Natural killer cell (primary cell): Measurements from ENCODE around the gene SLC29A4. TPM values are rescaled to one million over a fixed set of nuclear protein-coding genes. Genes with fewer than 3 reads are reported as not detected.
"Not testable (repeated sequence)": the region's sequence is repeated elsewhere in the genome, so short reads cannot be mapped to it uniquely, and the experiment has no call there.

ENCODE experiments used
- ATAC-seq, 3 donors: fragments of 150-1000 bp in 2 of 3; fragments of 200-7000 bp in 1 of 3; cut with Tn5 transposase; 1 replicate in 1 of 3; 2 replicates in 2 of 3; pipeline ENCODE4 v1.10.0; 2021; ENCODE audit warnings: mild to moderate bottlenecking in 2 of 3, moderate library complexity in 2 of 3
- DNase-seq, 2 donors: peaks; one replicate each; pipeline versions ENCODE4 v3.0.0 to v3.0.0-alpha.2; 2013 to 2021; ENCODE audit warnings: mixed read lengths in 1 of 2
- H3K27ac ChIP-seq: one replicate; pipeline ENCODE4 v1.5.1; 2013; ENCODE audit warnings: mild to moderate bottlenecking, low read length
- H3K27me3 ChIP-seq: one replicate; pipeline ENCODE4 v1.6.1; 2013; ENCODE audit warnings: low read length; ENCODE audit not compliant: control insufficient read depth, insufficient read depth
- H3K36me3 ChIP-seq: one replicate; pipeline ENCODE4 v1.6.1; 2013; ENCODE audit warnings: low read length; ENCODE audit not compliant: control insufficient read depth, insufficient read depth
- H3K4me1 ChIP-seq: one replicate; pipeline ENCODE4 v1.6.1; 2013; ENCODE audit warnings: low read length; ENCODE audit not compliant: control insufficient read depth, insufficient read depth
- H3K4me3 ChIP-seq: one replicate; pipeline ENCODE4 v1.5.1; 2013; ENCODE audit warnings: low read length
- H3K9me3 ChIP-seq: one replicate; pipeline ENCODE4 v1.6.1; 2013; ENCODE audit warnings: low read length; ENCODE audit not compliant: control insufficient read depth, insufficient read depth
- H3K27ac Mint-ChIP-seq, 2 donors: one replicate each; pipeline ENCODE4 v1.8.0; 2022; ENCODE audit warnings: mild to moderate bottlenecking in 2 of 2, mixed read lengths in 2 of 2, moderate library complexity in 1 of 2
- H3K27me3 Mint-ChIP-seq, 2 donors: one replicate each; pipeline ENCODE4 v1.8.0; 2022; ENCODE audit warnings: low read depth in 2 of 2, mixed read lengths in 2 of 2
- H3K36me3 Mint-ChIP-seq: one replicate; pipeline ENCODE4 v1.8.0; 2022; ENCODE audit warnings: mixed read lengths
- H3K4me1 Mint-ChIP-seq, 2 donors: one replicate each; pipeline ENCODE4 v1.8.0; 2022; ENCODE audit warnings: mixed read lengths in 2 of 2
- H3K4me3 Mint-ChIP-seq: one replicate; pipeline ENCODE4 v1.8.0; 2022; ENCODE audit warnings: mild to moderate bottlenecking, moderate library complexity, mixed read lengths
- H3K9me3 Mint-ChIP-seq, 2 donors: one replicate each; pipeline ENCODE4 v1.8.0; 2022; ENCODE audit warnings: mixed read lengths in 2 of 2
- whole genome bisulfite sequencing: methylation state at CpG from one replicate; pipeline ENCODE4 v1.1.7; 2013; ENCODE audit warnings: missing lambda C conversion rate; ENCODE audit not compliant: insufficient coverage; 5-methylcytosine and 5-hydroxymethylcytosine counted together
- intact Hi-C: fragments of 100-400 bp; cut with micrococcal nuclease; formaldehyde crosslinking; loops from one replicate; pipeline ENCODE4 v1.14.2; 2022
- total RNA-seq, 4 donors: library from RNA; stranded (reverse); fragments of 120-200 nt in 1 of 4; gene quantifications; one replicate each; pipeline versions ENCODE4 v1.2.3 to v1.2.4, GENCODE V29; 2013 to 2022
- TF ChIP-seq, protein P1 (sequence below): fragments of 200-600 bp; IDR thresholded peaks from one replicate; pipeline ENCODE4 v1.8.0; 2022; ENCODE audit warnings: antibody characterized with exemption

The SLC29A4 gene
- total RNA-seq, 3 donors from 2014 or later (not counting 1 experiment from before 2014, with no cell fraction given) = 0.16 to 0.95 (median 0.40) TPM

DNA sequence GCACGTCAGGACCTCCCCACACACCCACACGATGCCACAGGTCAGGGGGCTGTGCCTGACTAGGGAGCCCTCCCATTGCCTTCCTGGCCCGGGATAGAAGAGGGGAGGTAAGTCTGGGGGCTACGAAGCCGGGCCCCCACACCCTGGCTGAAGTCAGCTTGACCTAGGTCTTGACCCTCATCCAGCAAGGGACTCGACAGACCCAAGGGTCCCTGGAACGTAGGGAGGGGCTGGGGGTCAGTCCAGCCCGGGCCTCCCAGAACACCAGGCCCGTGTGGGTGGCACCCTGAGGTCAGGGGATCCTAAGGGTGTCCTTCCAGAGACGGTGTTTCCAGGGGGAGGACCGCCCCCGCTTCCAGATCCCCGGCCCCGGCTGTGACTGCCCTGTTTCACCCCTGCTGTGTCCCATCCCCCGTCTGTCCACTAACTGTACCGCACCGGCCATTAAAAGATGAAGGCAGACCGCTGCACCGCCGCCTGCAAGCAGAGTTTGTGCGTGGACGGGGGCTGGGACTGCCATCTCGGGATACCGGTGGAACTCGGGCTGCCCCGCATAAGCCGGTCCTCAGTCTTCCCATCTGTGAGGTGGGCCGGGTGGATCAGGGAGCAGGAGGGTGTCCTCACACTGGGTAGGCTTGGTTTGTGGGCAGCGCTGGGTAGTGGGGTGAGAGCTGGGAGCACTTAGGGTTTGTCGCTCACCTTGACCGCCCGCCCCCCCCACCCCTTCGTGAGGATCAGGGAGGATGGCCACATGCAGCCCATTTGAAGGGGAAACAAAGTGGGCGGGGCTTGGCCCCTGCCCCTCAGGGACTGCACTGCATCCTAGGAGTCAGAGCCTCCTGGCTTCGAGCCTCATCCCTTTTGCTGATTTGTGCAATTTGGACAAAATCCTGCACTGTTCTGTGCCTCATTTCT lies 21.1 kb downstream of the SLC29A4 start:
- no peaks in the 10 kb centered on the region for H3K36me3 Mint-ChIP-seq
- WGBS = 81% methylated on average over 33 of the region's 35 CpGs
- no peaks in the 10 kb centered on the region for H3K27me3 ChIP-seq
- H3K27ac ChIP-seq = no peak overlapping the region
- no peak overlapping the region for H3K27ac Mint-ChIP-seq
- DNase-seq (no peak), ATAC-seq (peak in 1 of 3 donors; percentile 11)
- H3K9me3 ChIP-seq = no peaks in the 10 kb centered on the region
- peaks cover 0 to 6% of the 10 kb centered on the region in 2 donors for H3K27me3 Mint-ChIP-seq
- no peak overlapping the region for H3K4me3 Mint-ChIP-seq
- intact Hi-C loops = no loop called here
- H3K9me3 Mint-ChIP-seq = no peaks in the 10 kb centered on the region
- no peak overlapping the region for H3K4me3 ChIP-seq
- peaks cover 0 to 6% of the 10 kb centered on the region in 2 donors for H3K4me1 Mint-ChIP-seq
- no peaks in the 10 kb centered on the region for H3K4me1 ChIP-seq
- TF ChIP-seq, protein P1, sequence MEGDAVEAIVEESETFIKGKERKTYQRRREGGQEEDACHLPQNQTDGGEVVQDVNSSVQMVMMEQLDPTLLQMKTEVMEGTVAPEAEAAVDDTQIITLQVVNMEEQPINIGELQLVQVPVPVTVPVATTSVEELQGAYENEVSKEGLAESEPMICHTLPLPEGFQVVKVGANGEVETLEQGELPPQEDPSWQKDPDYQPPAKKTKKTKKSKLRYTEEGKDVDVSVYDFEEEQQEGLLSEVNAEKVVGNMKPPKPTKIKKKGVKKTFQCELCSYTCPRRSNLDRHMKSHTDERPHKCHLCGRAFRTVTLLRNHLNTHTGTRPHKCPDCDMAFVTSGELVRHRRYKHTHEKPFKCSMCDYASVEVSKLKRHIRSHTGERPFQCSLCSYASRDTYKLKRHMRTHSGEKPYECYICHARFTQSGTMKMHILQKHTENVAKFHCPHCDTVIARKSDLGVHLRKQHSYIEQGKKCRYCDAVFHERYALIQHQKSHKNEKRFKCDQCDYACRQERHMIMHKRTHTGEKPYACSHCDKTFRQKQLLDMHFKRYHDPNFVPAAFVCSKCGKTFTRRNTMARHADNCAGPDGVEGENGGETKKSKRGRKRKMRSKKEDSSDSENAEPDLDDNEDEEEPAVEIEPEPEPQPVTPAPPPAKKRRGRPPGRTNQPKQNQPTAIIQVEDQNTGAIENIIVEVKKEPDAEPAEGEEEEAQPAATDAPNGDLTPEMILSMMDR = no peak
- H3K36me3 ChIP-seq = peaks cover 9% of the 10 kb centered on the region

DNA sequence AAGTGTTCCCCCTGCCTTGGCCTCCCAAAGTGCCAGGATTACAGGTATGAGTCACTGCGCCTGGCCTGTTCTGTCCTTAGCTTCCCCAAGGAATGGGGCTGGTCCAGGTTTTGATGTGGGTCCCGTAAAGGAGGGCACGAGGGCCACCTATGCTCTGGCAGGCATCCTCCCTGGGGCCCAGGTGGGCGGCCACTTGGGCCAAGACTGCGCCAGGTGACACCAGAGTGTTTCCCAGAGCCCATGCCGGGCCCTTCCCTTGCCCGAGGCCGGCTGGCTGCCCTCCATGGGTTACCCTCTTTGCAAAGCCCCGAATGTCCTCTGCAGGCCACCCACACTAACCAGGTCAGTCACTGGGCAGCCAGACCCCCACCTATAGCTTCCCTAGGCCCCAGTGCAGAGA lies 22.3 kb downstream of the SLC29A4 start:
- H3K27me3 ChIP-seq, H3K4me1 Mint-ChIP-seq, H3K27me3 Mint-ChIP-seq, H3K27ac ChIP-seq, intact Hi-C loops, H3K4me3 ChIP-seq, H3K9me3 ChIP-seq, H3K36me3 Mint-ChIP-seq, H3K9me3 Mint-ChIP-seq, H3K27ac Mint-ChIP-seq, DNase-seq, ATAC-seq, H3K4me1 ChIP-seq, H3K4me3 Mint-ChIP-seq: not testable (repeated sequence)
- peaks cover 12% of the 10 kb centered on the region for H3K36me3 ChIP-seq
- WGBS = 90% methylated on average over 9 of the region's 9 CpGs

DNA sequence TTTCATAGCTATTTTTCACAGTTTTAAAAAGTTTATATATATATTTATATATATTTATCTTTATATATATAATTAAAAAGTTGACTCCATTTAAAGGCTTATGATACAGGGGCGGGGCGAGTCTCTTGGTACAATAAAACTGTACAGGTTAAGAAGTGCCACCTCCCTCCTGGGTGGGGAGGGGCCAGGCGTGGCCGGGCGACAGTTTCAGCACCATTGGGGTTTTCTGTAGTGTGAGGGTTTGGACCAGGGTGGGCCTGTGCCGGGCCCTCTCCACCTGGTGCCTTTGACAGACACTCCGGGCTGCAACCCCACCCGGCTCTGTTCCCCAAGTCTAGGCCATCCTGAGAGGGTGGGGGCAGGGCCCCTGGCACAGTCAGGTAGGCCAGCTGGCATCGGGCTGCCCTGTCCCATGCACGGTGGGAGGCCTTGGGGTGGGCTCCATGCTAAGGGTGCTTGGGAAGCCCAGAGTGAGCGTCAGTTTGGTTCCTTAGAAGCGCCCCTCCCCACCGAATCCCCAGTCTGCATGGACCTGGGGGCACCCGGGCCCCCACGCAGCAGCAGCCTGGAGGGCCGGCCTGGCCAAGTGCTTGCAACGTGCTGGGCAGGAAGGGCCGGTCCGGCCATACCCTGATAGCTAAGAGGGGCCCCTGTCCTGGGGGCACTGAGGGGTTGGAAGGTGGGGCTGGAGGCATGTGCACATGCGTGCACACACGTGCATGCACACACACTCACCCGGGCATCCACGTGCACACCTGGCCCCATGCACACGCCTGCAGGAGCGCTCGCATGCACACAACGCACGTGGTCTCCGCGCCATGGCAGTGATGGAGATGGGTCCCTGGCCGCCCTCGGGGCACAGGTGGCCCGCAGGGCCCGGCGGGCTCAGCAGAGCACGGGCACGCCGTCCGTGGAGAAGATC lies 24.7 kb downstream of the SLC29A4 start:
- H3K9me3 ChIP-seq, H3K27ac ChIP-seq, H3K4me1 Mint-ChIP-seq, ATAC-seq, intact Hi-C loops, H3K27me3 ChIP-seq, DNase-seq, H3K27me3 Mint-ChIP-seq, H3K27ac Mint-ChIP-seq, H3K4me1 ChIP-seq, H3K36me3 Mint-ChIP-seq, H3K9me3 Mint-ChIP-seq, H3K4me3 ChIP-seq, H3K4me3 Mint-ChIP-seq: not testable (repeated sequence)
- 96% methylated on average over 38 of the region's 39 CpGs for WGBS
- peaks cover 22% of the 10 kb centered on the region for H3K36me3 ChIP-seq

DNA sequence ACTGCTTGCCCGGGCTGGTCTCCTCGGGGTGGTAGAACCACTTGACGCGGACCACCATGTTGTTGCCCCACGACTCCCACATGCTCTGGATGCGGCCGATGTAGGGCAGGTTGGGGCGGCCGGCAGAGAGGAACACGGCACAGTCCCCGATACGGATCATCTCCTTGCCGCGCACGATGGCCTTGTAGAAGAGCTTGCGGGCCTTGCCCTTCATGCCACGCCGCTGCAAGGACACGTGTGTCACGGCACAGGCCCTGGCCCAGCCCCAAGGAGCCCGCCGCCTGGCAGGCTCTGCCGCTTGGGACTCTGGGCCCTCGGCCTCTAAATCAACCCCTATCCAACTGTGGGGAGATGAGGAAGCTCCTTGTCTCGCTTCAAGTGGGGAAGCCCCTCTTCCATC lies 26.4 kb downstream of the SLC29A4 start:
- H3K9me3 Mint-ChIP-seq = no peaks in the 10 kb centered on the region
- WGBS = 99% methylated on average over 25 of the region's 25 CpGs
- DNase-seq (no peak), ATAC-seq (no peak)
- no peaks in the 10 kb centered on the region for H3K36me3 Mint-ChIP-seq
- H3K4me3 ChIP-seq = no peak overlapping the region
- peaks cover 22% of the 10 kb centered on the region for H3K36me3 ChIP-seq
- H3K27ac Mint-ChIP-seq = no peak overlapping the region
- H3K27me3 ChIP-seq = no peaks in the 10 kb centered on the region
- TF ChIP-seq, protein P1 = no peak
- no peaks in the 10 kb centered on the region for H3K9me3 ChIP-seq
- no peaks in the 10 kb centered on the region for H3K27me3 Mint-ChIP-seq
- peaks cover 0 to 6% of the 10 kb centered on the region in 2 donors for H3K4me1 Mint-ChIP-seq
- H3K27ac ChIP-seq = no peak overlapping the region
- no peaks in the 10 kb centered on the region for H3K4me1 ChIP-seq
- intact Hi-C loops = no loop called here
- no peak overlapping the region for H3K4me3 Mint-ChIP-seq
